Spinal cord (tissue), 10 donors: ENCODE data around the gene PUSL1. TPM values are rescaled to one million over a fixed set of nuclear protein-coding genes. Genes with fewer than 3 reads are reported as not detected.
"Not testable (repeated sequence)": the region's sequence is repeated elsewhere in the genome, so short reads cannot be mapped to it uniquely, and the experiment has no call there.

ENCODE experiments used
- DNase-seq, 6 donors: peaks; one replicate each; pipeline versions ENCODE4 v3.0.0 to v3.0.0-alpha.2; 2013 to 2015; ENCODE audit warnings: low spot score in 6 of 6, low read depth in 4 of 6
- H3K27ac ChIP-seq: one replicate; pipeline ENCODE4 v1.5.1; 2013; ENCODE audit warnings: low read depth, low read length, control low read depth
- H3K27me3 ChIP-seq: one replicate; pipeline ENCODE4 v1.6.1; 2013; ENCODE audit warnings: low read length; ENCODE audit not compliant: control insufficient read depth, insufficient read depth
- H3K36me3 ChIP-seq: one replicate; pipeline ENCODE4 v1.6.1; 2013; ENCODE audit warnings: low read length; ENCODE audit not compliant: control insufficient read depth, insufficient read depth
- H3K4me1 ChIP-seq: one replicate; pipeline ENCODE4 v1.6.1; 2013; ENCODE audit warnings: low read length; ENCODE audit not compliant: control insufficient read depth, insufficient read depth
- H3K4me3 ChIP-seq: one replicate; pipeline ENCODE4 v1.5.1; 2013; ENCODE audit warnings: low read depth, low read length, control low read depth
- H3K9me3 ChIP-seq: one replicate; pipeline ENCODE4 v1.6.1; 2013; ENCODE audit warnings: low read length; ENCODE audit not compliant: control insufficient read depth, insufficient read depth
- WGBS: methylation state at CpG from one replicate; pipeline ENCODE4 v1.1.5; 2013; ENCODE audit warnings: missing lambda C conversion rate; ENCODE audit not compliant: insufficient coverage; 5-methylcytosine and 5-hydroxymethylcytosine counted together
- polyA plus RNA-seq, 2 donors: library from polyadenylated mRNA; unstranded; fragments of 120-200 nt; gene quantifications; one replicate each; pipeline ENCODE4 v1.2.1, GENCODE V29; 2013; ENCODE audit not compliant: insufficient read length in 2 of 2
- total RNA-seq, 2 donors: library from RNA; depleted of rRNA in 1 of 2; stranded (reverse); fragments of 120-200 nt in 1 of 2; fragments of >200 nt in 1 of 2; gene quantifications; one replicate each; pipeline versions ENCODE4 v1.2.3 to v1.2.4, GENCODE V29; 2013 to 2014
- donor health status: healthy.

Gene PUSL1
- total and polyA plus RNA-seq, 4 donors = 6.2 to 17.7 (median 15.1) TPM

- H3K27me3 ChIP-seq = no peaks in the 10 kb centered on the region
- peaks cover 92% of the 10 kb centered on the region for H3K36me3 ChIP-seq
- H3K9me3 ChIP-seq = no peaks in the 10 kb centered on the region
- no peaks in the 10 kb centered on the region for H3K4me1 ChIP-seq
- WGBS = 30% methylated on average over 8 of the region's 26 CpGs
- H3K4me3 ChIP-seq = no peak overlapping the region
- DNase-seq = no peak
- no peak overlapping the region for H3K27ac ChIP-seq
Observed at GRCh38 chr1:1315435-1315954, 7.1 kb downstream of the PUSL1 start.

GRCh38 chr1:1316199-1316598 is 7.8 kb downstream of the PUSL1 start:
- H3K9me3 ChIP-seq, H3K4me1 ChIP-seq, H3K27ac ChIP-seq, DNase-seq, H3K27me3 ChIP-seq, H3K4me3 ChIP-seq: not testable (repeated sequence)
- peaks cover 92% of the 10 kb centered on the region for H3K36me3 ChIP-seq
- 92% methylated on average over 6 of the region's 8 CpGs for WGBS

GRCh38 chr1:1317420-1317819 is 9.0 kb downstream of the PUSL1 start:
- Histone ChIP-seq H3K27ac (no peak overlapping the region), H3K27me3 (no peaks in the 10 kb centered on the region), H3K9me3 (no peaks in the 10 kb centered on the region), H3K4me3 (no peak overlapping the region), H3K36me3 (peaks cover 90% of the 10 kb centered on the region), H3K4me1 (peaks cover 7% of the 10 kb centered on the region)
- WGBS = 92% methylated on average over 5 of the region's 6 CpGs
- no peak for DNase-seq

- H3K27ac ChIP-seq = no peak overlapping the region
- H3K36me3 ChIP-seq = peaks cover 88% of the 10 kb centered on the region
- peak in 1 of 6 donors; percentile 27 for DNase-seq
- H3K4me1 ChIP-seq = peaks cover 12% of the 10 kb centered on the region
- H3K9me3 ChIP-seq = no peaks in the 10 kb centered on the region
- 62% methylated on average over 3 of the region's 9 CpGs for WGBS
- H3K4me3 ChIP-seq = no peak overlapping the region
- H3K27me3 ChIP-seq = no peaks in the 10 kb centered on the region
Observed at GRCh38 chr1:1318131-1318652, 9.8 kb downstream of the PUSL1 start.

- 93% methylated on average over 34 of the region's 36 CpGs for WGBS
- Histone ChIP-seq H3K27ac (no peak overlapping the region), H3K36me3 (peaks cover 81% of the 10 kb centered on the region), H3K4me1 (peaks cover 17% of the 10 kb centered on the region), H3K27me3 (no peaks in the 10 kb centered on the region), H3K4me3 (no peak overlapping the region), H3K9me3 (no peaks in the 10 kb centered on the region)
- DNase-seq = no peak
Observed at GRCh38 chr1:1318777-1319645, 10.6 kb downstream of the PUSL1 start.

- Histone ChIP-seq H3K9me3 (no peaks in the 10 kb centered on the region), H3K4me3 (no peak overlapping the region), H3K27ac (no peak overlapping the region), H3K36me3 (peaks cover 75% of the 10 kb centered on the region), H3K27me3 (no peaks in the 10 kb centered on the region), H3K4me1 (peaks cover 17% of the 10 kb centered on the region)
- 90% methylated on average over 13 of the region's 13 CpGs for WGBS
- no peak for DNase-seq
Observed at GRCh38 chr1:1319646-1319941, 11.2 kb downstream of the PUSL1 start.

GRCh38 chr1:1320666-1321448 is 12.5 kb downstream of the PUSL1 start:
- no peak for DNase-seq
- peaks cover 28% of the 10 kb centered on the region for H3K4me1 ChIP-seq
- 90% methylated on average over 23 of the region's 23 CpGs for WGBS
- no peak overlapping the region for H3K27ac ChIP-seq
- H3K9me3 ChIP-seq = no peaks in the 10 kb centered on the region
- H3K36me3 ChIP-seq = peaks cover 74% of the 10 kb centered on the region
- no peaks in the 10 kb centered on the region for H3K27me3 ChIP-seq
- no peak overlapping the region for H3K4me3 ChIP-seq

GRCh38 chr1:1321477-1321876 is 13.1 kb downstream of the PUSL1 start:
- peaks cover 77% of the 10 kb centered on the region for H3K36me3 ChIP-seq
- WGBS = 95% methylated on average over 7 of the region's 8 CpGs
- no peak for DNase-seq
- no peaks in the 10 kb centered on the region for H3K9me3 ChIP-seq
- H3K27me3 ChIP-seq = no peaks in the 10 kb centered on the region
- H3K27ac ChIP-seq = no peak overlapping the region
- H3K4me3 ChIP-seq = no peak overlapping the region
- peaks cover 34% of the 10 kb centered on the region for H3K4me1 ChIP-seq

GRCh38 chr1:1322418-1322817 is 14.0 kb downstream of the PUSL1 start:
- no peaks in the 10 kb centered on the region for H3K27me3 ChIP-seq
- H3K27ac ChIP-seq = no peak overlapping the region
- H3K9me3 ChIP-seq = no peaks in the 10 kb centered on the region
- H3K36me3 ChIP-seq = peaks cover 78% of the 10 kb centered on the region
- peaks cover 36% of the 10 kb centered on the region for H3K4me1 ChIP-seq
- no peak overlapping the region for H3K4me3 ChIP-seq
- DNase-seq = no peak
- WGBS = 84% methylated on average over 4 of the region's 14 CpGs
